HEK293T (cell line): ENCODE results near the gene NOSTRIN.

Experiments
- ELF4 ChIP-seq: fragments of 450-650 bp; IDR thresholded peaks from 2 replicates; pipeline ENCODE4 v1.6.1; 2017; ENCODE audit warnings: antibody characterized with exemption
- FOXA1 ChIP-seq: fragments of 450-650 bp; IDR thresholded peaks from 2 replicates; pipeline ENCODE4 v1.6.1; 2016; ENCODE audit warnings: mild to moderate bottlenecking
- HDGF ChIP-seq: fragments of 450-650 bp; IDR thresholded peaks from 2 replicates; pipeline ENCODE4 v1.6.1; 2017; ENCODE audit warnings: antibody characterized with exemption, borderline replicate concordance
- NFRKB ChIP-seq: fragments of 450-650 bp; IDR thresholded peaks from 2 replicates; pipeline ENCODE4 v1.6.1; 2016; ENCODE audit warnings: mild to moderate bottlenecking, moderate library complexity
- SP1 ChIP-seq: fragments of 450-650 bp; IDR thresholded peaks from 2 replicates; pipeline ENCODE4 v1.6.1; 2017
- SUZ12 ChIP-seq: fragments of 450-650 bp; IDR thresholded peaks from 2 replicates; pipeline ENCODE4 v1.6.1; 2016; ENCODE audit warnings: mild to moderate bottlenecking
- TARDBP ChIP-seq: fragments of 450-650 bp; IDR thresholded peaks from 2 replicates; pipeline ENCODE4 v1.6.1; 2016
- ZNF384 ChIP-seq: fragments of 450-650 bp; IDR thresholded peaks from 2 replicates; pipeline ENCODE4 v1.6.1; 2016
- TF ChIP-seq, protein P1 (sequence below): fragments of 450-650 bp; IDR thresholded peaks from 2 replicates; pipeline ENCODE4 v1.6.1; 2016

DNA sequence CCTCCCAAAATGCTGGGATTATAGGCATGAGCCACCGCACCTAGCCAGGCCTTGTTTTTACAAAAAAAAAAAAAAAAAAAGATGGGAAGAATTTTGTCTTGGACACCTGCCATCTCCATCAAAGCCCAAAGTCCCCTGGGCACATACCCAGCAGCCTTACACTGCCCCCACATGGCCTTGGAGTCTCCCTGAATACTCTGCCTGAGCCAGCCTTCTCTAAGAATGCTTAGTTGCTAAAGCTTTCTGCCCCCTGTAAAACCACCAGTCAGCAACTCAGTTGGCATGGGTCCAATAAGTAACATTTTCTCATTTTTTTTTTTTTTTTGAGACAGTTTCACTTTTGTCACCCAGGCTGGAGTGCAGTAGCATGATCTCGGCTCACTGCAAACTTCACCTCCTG is 47.2 kb downstream of the NOSTRIN start:
- TF ChIP-seq, protein P1, sequence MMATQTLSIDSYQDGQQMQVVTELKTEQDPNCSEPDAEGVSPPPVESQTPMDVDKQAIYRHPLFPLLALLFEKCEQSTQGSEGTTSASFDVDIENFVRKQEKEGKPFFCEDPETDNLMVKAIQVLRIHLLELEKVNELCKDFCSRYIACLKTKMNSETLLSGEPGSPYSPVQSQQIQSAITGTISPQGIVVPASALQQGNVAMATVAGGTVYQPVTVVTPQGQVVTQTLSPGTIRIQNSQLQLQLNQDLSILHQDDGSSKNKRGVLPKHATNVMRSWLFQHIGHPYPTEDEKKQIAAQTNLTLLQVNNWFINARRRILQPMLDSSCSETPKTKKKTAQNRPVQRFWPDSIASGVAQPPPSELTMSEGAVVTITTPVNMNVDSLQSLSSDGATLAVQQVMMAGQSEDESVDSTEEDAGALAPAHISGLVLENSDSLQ = no peak
- no peak for TF ChIP-seq SUZ12
- no peak for TF ChIP-seq SP1
- no peak for TF ChIP-seq FOXA1
- TF ChIP-seq NFRKB = no peak
- TF ChIP-seq ELF4 = no peak
- no peak for TF ChIP-seq HDGF
- TF ChIP-seq TARDBP = no peak
- no peak for TF ChIP-seq ZNF384
